Activated CD4-positive, alpha-beta memory T cell treated with anti-CD3 and anti-CD28 coated beads, Interleukin-2, amount 10 ng/mL, durations not matched to agents 7 days and 5 days (primary cell): ENCODE measurements around the gene FGFBP2. TPM values are rescaled to one million over a fixed set of nuclear protein-coding genes. Genes with fewer than 3 reads are reported as not detected.

ENCODE experiments used
- CTCF ChIA-PET: fragments of 350-600 bp; sonication (Branson Sonifier 250); formaldehyde crosslinking; loops from one replicate; lab custom pipeline; 2021; ENCODE audit warnings: antibody characterized with exemption, inconsistent platforms; lab: Charles Lee
- POLR2A ChIA-PET: fragments of 350-600 bp; sonication (Branson Sonifier 250); formaldehyde crosslinking; loops from one replicate; lab custom pipeline; 2021; ENCODE audit warnings: antibody characterized with exemption; lab: Charles Lee
- DNase-seq: peaks from one replicate; pipeline ENCODE4 v3.0.0-alpha.2; 2020
- H3K27ac Mint-ChIP-seq: one replicate; pipeline ENCODE4 v1.8.0; 2021; ENCODE audit warnings: mild to moderate bottlenecking, mixed read lengths
- H3K27me3 Mint-ChIP-seq: one replicate; pipeline ENCODE4 v1.8.0; 2021; ENCODE audit warnings: mixed read lengths
- H3K36me3 Mint-ChIP-seq: one replicate; pipeline ENCODE4 v1.8.0; 2021; ENCODE audit warnings: low read depth, mixed read lengths
- H3K4me1 Mint-ChIP-seq: one replicate; pipeline ENCODE4 v1.8.0; 2021; ENCODE audit warnings: mixed read lengths
- H3K4me3 Mint-ChIP-seq: one replicate; pipeline ENCODE4 v1.8.0; 2021; ENCODE audit warnings: mild to moderate bottlenecking, mixed read lengths
- H3K9me3 Mint-ChIP-seq: one replicate; pipeline ENCODE4 v1.8.0; 2021; ENCODE audit warnings: mixed read lengths
- total RNA-seq, 2 experiments: library from RNA; stranded (reverse); gene quantifications; one replicate each; pipeline ENCODE4 v1.2.3, GENCODE V29; 2021

The FGFBP2 gene
- total RNA-seq, 2 experiments from 2014 or later, result 3.2 to 5.3 TPM

- Mint-ChIP-seq H3K27me3 (peaks cover 41% of the 10 kb centered on the region), H3K4me3 (no peak overlapping the region), H3K36me3 (no peaks in the 10 kb centered on the region), H3K9me3 (no peaks in the 10 kb centered on the region), H3K27ac (no peak overlapping the region), H3K4me1 (peaks cover 1% of the 10 kb centered on the region)
- ChIA-PET CTCF (no interaction called here), POLR2A (no interaction called here)
- no peak for DNase-seq
Measured at GRCh38 chr4:15935504-15936402, 27.2 kb downstream of the FGFBP2 start.

DNA sequence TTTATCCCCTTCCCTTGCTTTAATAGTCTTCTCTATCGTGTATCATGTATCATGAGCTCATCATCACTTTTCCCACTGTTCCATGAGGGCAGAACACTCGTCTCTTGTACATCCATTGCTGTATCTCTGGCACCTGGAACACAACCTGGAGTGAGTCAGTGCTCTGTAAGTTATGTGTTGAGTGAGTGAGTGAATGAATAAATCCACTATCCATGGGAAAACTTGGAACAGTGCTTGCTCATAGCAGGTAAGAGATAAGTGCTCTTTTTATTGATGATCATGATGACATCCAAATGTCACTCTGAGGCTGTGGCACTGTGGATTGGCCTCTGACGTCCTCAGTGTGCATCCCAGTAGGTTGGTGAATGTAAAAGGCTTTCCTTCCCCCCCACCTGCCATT is 28.7 kb downstream of the FGFBP2 start:
- Mint-ChIP-seq H3K4me3 (no peak overlapping the region), H3K9me3 (no peaks in the 10 kb centered on the region), H3K27ac (no peak overlapping the region), H3K36me3 (no peaks in the 10 kb centered on the region), H3K27me3 (peaks cover 42% of the 10 kb centered on the region), H3K4me1 (peaks cover 1% of the 10 kb centered on the region)
- POLR2A ChIA-PET, result interaction anchor here (0.5 kb wide), 1 partner anchor 265 kb away, joined by 3 read pairs; no protein-coding TSS in a partner anchor
- CTCF ChIA-PET, result no interaction called here
- no peak for DNase-seq

DNA sequence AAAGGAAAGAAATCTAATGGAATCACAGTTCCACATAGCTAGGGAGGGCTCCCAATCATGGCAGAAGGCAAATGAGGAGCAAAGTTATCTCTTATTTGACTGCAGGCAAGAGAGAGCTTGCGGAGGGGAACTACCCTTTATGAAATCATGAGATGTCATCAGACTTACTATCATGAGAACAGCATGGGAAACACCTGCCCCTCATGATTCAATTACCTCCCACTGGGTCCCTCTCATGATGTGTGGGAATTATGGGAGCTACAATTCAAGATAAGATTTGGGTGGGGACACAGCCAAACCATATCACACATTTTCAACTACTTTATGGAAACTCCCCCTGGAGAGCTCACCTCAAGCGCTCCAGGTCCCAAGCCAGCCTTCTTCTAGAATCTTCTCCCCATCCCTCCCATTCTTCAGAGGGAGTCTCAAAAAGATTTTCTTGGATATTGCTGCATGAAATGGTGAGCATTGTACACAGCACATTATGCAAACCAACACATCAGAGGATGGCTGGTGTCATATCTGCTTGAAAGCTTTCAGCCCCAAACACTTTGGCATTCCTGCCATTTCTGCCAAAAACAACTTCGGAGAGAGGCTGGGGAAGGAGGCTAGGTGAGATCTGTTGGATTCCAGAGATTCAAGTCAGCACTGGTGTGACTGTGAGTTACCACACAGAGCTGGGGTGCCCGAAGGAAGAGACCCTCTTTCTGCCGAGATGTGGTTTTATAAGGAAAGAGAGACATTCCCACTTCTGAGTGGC is 31.3 kb downstream of the FGFBP2 start:
- Mint-ChIP-seq H3K9me3 (no peaks in the 10 kb centered on the region), H3K4me3 (no peak overlapping the region), H3K36me3 (no peaks in the 10 kb centered on the region), H3K4me1 (no peaks in the 10 kb centered on the region), H3K27me3 (peaks cover 32% of the 10 kb centered on the region), H3K27ac (no peak overlapping the region)
- DNase-seq, result no peak
- CTCF ChIA-PET, result no interaction called here
- POLR2A ChIA-PET, result no interaction called here

GRCh38 chr4:15930314-15930713 is 32.7 kb downstream of the FGFBP2 start:
- DNase-seq, result no peak
- Mint-ChIP-seq H3K9me3 (no peaks in the 10 kb centered on the region), H3K36me3 (no peaks in the 10 kb centered on the region), H3K4me1 (no peaks in the 10 kb centered on the region), H3K27ac (no peak overlapping the region), H3K4me3 (no peak overlapping the region), H3K27me3 (peaks cover 32% of the 10 kb centered on the region)
- ChIA-PET POLR2A (no interaction called here), CTCF (no interaction called here)

DNA sequence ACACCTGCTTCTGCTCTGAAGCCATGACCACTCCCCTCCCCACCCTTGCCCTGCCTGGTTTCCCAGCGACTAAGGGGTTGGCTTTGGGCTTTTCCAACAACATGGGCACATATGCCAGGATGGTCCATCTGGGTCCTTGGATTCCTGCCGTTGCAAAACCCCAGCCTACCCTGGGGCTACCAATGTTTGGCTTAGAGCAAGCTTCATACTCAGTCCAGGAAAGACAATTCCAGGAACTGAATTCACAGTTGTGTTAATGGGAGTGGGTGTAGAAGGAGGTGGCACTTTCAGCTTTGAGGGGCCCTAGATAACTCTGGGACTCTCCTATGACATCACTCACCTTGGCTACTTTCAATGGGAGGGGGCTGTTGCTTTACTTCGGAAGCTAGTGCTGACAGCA is 33.4 kb downstream of the FGFBP2 start:
- Mint-ChIP-seq H3K36me3 (no peaks in the 10 kb centered on the region), H3K4me1 (no peaks in the 10 kb centered on the region), H3K27ac (no peak overlapping the region), H3K4me3 (no peak overlapping the region), H3K9me3 (no peaks in the 10 kb centered on the region), H3K27me3 (peaks cover 30% of the 10 kb centered on the region)
- ChIA-PET CTCF (no interaction called here), POLR2A (no interaction called here)
- no peak for DNase-seq

DNA sequence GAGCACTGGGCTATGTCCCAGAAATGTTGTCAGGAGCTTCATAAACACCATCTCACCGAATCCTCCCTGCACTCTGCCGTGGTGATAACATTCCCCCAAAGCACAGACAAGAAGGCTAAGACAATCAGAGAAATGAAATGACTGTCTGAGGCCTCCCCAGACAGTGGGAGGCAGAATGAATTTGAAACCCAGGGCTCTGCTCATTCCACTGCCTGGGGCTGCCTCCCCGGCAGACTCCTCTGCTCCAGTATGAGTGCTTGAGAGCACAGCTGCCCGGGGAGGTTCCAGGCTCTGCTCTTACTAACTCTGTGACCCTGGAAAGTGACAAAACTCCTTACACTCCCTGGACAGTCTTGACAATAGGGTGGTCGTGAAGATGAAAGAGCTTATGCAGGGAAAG is 34.1 kb downstream of the FGFBP2 start:
- no peak overlapping the region for H3K4me3 Mint-ChIP-seq
- no peaks in the 10 kb centered on the region for H3K36me3 Mint-ChIP-seq
- CTCF ChIA-PET, result no interaction called here
- H3K27me3 Mint-ChIP-seq, result peaks cover 29% of the 10 kb centered on the region
- H3K27ac Mint-ChIP-seq, result no peak overlapping the region
- H3K9me3 Mint-ChIP-seq, result no peaks in the 10 kb centered on the region
- no peaks in the 10 kb centered on the region for H3K4me1 Mint-ChIP-seq
- no peak for DNase-seq
- POLR2A ChIA-PET, result no interaction called here

DNA sequence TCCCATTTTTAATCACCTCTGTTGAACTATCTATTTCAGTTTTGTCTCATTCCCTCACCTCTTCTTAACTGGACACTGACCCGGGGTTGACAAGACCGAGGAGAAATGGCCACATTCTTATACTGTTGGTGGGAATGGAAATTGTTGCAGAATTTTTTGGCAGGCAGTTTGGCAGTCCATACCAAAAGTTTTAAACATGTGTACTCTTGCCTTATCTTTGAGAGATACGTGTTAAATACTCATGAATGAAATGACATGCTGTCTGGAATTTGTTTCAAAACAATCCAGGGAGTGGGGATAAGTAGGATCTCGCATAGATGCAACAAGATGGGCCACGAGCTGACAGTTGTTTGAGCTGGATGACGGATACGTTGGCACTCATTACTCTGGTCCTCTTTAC is 36.5 kb downstream of the FGFBP2 start:
- H3K36me3 Mint-ChIP-seq, result no peaks in the 10 kb centered on the region
- H3K4me3 Mint-ChIP-seq, result no peak overlapping the region
- H3K27me3 Mint-ChIP-seq, result peaks cover 29% of the 10 kb centered on the region
- H3K27ac Mint-ChIP-seq, result no peak overlapping the region
- ChIA-PET CTCF (interaction anchor here (1.7 kb wide), 1 partner anchor 44 kb away, joined by 4 read pairs; no protein-coding TSS in a partner anchor), POLR2A (no interaction called here)
- H3K4me1 Mint-ChIP-seq, result no peaks in the 10 kb centered on the region
- H3K9me3 Mint-ChIP-seq, result no peaks in the 10 kb centered on the region
- DNase-seq, result no peak

DNA sequence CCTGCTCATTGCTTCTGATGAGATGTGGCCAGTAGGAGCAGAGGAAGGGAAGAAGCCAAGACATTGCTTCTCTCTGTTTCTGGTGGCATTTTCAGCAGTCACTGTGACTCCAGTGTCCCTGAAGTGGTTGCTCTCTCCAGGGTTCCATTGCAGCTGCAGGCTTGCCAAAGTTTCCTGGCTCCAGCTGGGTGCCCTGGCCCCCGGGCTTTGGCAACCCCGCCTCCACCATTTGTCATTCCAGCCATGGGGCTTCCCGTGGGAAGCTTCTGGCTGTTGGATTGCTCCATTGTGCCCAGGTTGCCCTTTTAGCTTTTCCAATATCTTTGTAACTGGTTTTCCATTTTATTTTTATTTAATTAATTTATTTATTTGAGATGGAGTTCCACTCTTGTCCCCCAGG is 37.1 kb downstream of the FGFBP2 start:
- DNase-seq, result no peak
- ChIA-PET CTCF (interaction anchor here (1.7 kb wide), 1 partner anchor 43 kb away, joined by 4 read pairs; no protein-coding TSS in a partner anchor), POLR2A (no interaction called here)
- Mint-ChIP-seq H3K4me1 (no peaks in the 10 kb centered on the region), H3K4me3 (no peak overlapping the region), H3K27ac (no peak overlapping the region), H3K27me3 (peaks cover 25% of the 10 kb centered on the region), H3K36me3 (no peaks in the 10 kb centered on the region), H3K9me3 (no peaks in the 10 kb centered on the region)

GRCh38 chr4:15921592-15921932 is 41.4 kb downstream of the FGFBP2 start:
- H3K36me3 Mint-ChIP-seq, result no peaks in the 10 kb centered on the region
- H3K27me3 Mint-ChIP-seq, result peaks cover 34% of the 10 kb centered on the region
- H3K4me1 Mint-ChIP-seq, result no peaks in the 10 kb centered on the region
- ChIA-PET CTCF (no interaction called here), POLR2A (no interaction called here)
- no peaks in the 10 kb centered on the region for H3K9me3 Mint-ChIP-seq
- no peak overlapping the region for H3K4me3 Mint-ChIP-seq
- no peak overlapping the region for H3K27ac Mint-ChIP-seq
- no peak for DNase-seq

- H3K4me1 Mint-ChIP-seq, result no peaks in the 10 kb centered on the region
- CTCF ChIA-PET, result no interaction called here
- no peaks in the 10 kb centered on the region for H3K9me3 Mint-ChIP-seq
- H3K27ac Mint-ChIP-seq, result no peak overlapping the region
- H3K4me3 Mint-ChIP-seq, result no peak overlapping the region
- no peaks in the 10 kb centered on the region for H3K36me3 Mint-ChIP-seq
- no peak for DNase-seq
- POLR2A ChIA-PET, result no interaction called here
- H3K27me3 Mint-ChIP-seq, result peaks cover 35% of the 10 kb centered on the region
Measured at GRCh38 chr4:15920723-15921591, 42.0 kb downstream of the FGFBP2 start.

GRCh38 chr4:15918484-15919129 is 44.4 kb downstream of the FGFBP2 start:
- Mint-ChIP-seq H3K27ac (no peak overlapping the region), H3K36me3 (no peaks in the 10 kb centered on the region), H3K27me3 (peaks cover 40% of the 10 kb centered on the region), H3K4me1 (peaks cover 3% of the 10 kb centered on the region), H3K4me3 (no peak overlapping the region), H3K9me3 (no peaks in the 10 kb centered on the region)
- ChIA-PET POLR2A (no interaction called here), CTCF (no interaction called here)
- no peak for DNase-seq

- POLR2A ChIA-PET, result no interaction called here
- Mint-ChIP-seq H3K36me3 (no peaks in the 10 kb centered on the region), H3K27ac (no peak overlapping the region), H3K27me3 (peaks cover 36% of the 10 kb centered on the region), H3K9me3 (no peaks in the 10 kb centered on the region), H3K4me1 (peaks cover 3% of the 10 kb centered on the region), H3K4me3 (no peak overlapping the region)
- CTCF ChIA-PET, result no interaction called here
- DNase-seq, result no peak
Measured at GRCh38 chr4:15917297-15917696, 45.7 kb downstream of the FGFBP2 start.
